Stimulated activated CD4-positive, alpha-beta T cell treated with anti-CD3 and anti-CD28 coated beads, TNF-alpha, amount 100 ng/mL, for 1 hour (primary cell): ENCODE measurements around the gene MRPL28.
A peak's percentile ranks its signal among the peaks of the same experiment; 100 is the strongest.
"Not testable (repeated sequence)": the region's sequence is repeated elsewhere in the genome, so short reads cannot be mapped to it uniquely, and the experiment has no call there.

Source experiments
- DNase-seq, 3 donors: peaks; one replicate each; pipeline ENCODE4 v3.0.0-alpha.2; 2020; ENCODE audit warnings: low read depth in 3 of 3, low spot score in 1 of 3

The MRPL28 gene

DNA sequence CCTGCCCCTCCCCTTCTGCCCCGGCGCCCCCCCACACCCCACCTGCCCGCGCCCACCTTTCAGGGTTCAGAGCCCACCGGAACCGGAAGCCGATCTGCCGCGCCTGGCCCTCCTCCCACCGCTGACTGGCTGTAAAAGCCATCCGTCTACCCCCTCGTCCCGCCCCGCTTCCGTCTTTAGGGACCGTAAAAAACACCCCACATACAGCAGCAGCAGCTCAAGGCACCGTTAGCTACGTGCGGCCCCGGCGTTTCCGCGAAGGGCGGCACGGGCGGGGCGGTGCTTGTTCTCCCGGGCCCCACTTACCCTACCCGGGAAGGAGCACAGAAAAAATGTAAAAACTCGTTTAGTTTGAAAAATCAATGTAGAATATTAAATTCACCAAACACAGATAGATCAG lies at the start of gene MRPL28:
Gene MRPL28 (minus strand): TSS at position 96 of the 400 bp plus-strand sequence. CDS start 320 bp downstream, outside the sequence.
- peak; percentile 87 to 91 (median 87) for DNase-seq

DNA sequence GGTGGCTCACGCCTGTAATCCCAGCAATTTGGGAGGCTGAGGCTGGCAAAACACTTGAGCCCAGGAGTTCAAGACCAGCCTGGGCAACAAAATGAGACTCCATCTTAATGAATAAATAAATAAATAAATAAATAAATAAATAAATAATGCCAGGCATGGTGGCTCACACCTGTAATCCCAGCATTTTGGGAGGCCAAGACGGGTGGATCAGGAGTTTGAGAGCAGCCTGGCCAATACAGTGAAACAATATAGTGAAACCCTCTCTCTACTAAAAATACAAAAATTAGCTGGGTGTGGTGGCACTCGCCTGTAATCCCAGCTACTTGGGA lies 44.8 kb upstream of the MRPL28 start:
- DNase-seq: not testable (repeated sequence)

GRCh38 chr16:414395-415169 lies 44.2 kb upstream of the MRPL28 start:
- no peak for DNase-seq

DNA sequence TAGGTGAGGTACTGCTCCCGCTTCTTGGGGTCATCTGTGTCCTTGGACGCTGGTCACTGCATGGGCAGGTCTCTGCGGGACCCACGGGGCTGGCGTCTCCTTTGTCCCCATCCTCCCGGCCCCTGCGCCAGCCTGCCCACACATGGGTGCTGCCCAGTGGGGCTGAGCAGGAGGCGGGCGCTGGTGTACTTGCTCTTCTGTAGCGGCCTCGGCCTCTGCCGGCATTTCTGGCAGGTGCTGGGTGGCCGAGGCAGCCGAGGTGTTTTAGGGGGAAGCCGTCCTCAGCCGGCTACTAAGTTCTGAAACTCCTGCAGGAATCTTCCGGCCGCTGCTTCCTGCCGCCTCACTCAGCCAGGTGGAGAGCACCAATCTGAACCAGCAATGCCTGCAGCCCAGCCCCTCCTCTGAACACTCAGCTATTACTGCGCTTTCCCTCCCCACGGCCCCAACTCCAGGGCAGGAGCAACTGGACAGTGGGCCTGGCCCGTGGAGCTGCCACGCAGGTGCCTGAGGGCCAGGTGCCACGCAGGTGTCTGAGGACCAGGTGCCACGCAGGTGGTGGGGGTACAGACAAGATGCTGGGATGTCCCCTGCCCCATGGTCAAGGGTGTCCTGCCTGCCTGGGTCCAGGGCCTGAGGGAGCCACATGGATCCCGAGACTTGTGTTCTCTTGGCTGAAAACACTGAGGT lies 41.4 kb upstream of the MRPL28 start:
- no peak for DNase-seq

DNA sequence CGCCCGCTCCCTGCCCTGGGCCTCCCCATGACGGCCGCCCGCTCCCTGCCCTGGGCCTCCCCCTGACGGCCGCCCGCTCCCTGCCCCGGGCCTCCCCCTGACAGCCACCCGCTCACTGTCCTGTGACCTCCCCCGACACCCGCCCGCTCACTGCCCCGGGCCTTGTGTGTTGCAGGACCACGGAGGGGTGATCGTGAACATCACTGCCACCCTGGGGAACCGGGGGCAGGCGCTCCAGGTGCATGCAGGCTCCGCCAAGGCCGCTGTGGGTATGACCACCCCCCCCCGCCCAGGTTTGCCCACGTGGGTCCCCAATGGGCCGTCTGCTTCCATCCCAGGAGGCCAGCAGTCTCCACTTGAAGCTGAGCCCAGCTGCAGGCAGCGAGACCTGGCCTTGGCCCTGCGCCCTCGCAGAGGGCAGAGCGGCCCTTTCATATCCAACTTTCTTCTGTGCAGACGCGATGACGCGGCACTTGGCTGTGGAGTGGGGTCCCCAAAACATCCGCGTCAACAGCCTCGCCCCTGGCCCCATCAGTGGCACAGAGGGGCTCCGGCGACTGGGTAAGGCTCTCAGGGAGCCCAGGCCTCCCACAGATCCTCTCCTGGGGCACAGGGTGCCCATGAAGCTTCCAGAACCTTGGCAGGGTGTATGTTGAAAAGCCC lies 40.3 kb upstream of the MRPL28 start:
- no peak for DNase-seq

GRCh38 chr16:407253-407652 lies 36.9 kb upstream of the MRPL28 start:
- DNase-seq: no peak

GRCh38 chr16:405548-406506 lies 35.5 kb upstream of the MRPL28 start:
- no peak for DNase-seq

GRCh38 chr16:404971-405486 lies 34.7 kb upstream of the MRPL28 start:
- no peak for DNase-seq

DNA sequence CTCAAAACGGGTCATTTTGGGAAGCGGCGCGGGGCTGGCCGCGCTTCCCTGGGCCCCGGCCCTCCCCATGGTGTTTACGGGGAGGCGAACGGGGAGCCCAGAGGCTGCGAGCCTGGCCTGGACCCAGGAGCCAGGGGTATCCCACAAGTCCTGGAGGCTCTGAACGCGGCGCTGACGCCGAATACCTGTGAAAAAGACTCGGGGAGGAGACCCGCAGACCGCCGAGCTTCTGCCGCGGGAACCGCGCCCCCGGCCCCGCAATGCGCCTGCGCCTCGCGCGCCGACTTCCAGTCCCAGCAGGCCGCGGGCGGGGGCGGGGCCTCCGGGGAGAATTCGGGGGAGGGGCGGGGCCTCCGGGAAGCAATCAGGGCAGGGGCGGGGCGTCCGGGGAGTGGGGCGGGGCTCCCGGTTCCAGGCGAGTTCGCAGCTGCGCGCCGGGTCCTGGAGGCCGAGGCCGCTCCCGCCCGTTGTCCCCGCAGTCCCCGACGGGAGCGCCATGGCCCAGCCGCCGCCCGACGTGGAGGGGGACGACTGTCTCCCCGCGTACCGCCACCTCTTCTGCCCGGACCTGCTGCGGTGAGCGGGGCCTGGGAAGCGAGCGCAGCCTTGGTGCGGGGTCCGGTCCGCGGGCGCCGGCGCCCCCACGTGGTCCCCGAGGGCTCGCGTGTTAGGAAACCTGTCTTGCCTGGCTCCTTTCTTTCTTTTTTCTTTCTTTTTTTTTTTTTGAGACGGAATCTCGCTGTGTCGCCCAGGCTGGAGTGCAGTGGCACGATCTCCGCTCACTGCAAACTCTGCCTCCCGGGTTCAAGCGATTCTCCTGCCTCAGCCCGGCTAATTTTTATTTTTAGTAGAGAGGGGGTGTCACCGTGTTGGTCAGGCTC lies 31.4 kb upstream of the MRPL28 start, which contains the start of gene DECR2:
Gene DECR2 (plus strand): TSS at position 418 of the 881 bp plus-strand sequence. CDS start 79 bp downstream, at position 497.
- DNase-seq: peak; percentile 96 to 100 (median 97)

DNA sequence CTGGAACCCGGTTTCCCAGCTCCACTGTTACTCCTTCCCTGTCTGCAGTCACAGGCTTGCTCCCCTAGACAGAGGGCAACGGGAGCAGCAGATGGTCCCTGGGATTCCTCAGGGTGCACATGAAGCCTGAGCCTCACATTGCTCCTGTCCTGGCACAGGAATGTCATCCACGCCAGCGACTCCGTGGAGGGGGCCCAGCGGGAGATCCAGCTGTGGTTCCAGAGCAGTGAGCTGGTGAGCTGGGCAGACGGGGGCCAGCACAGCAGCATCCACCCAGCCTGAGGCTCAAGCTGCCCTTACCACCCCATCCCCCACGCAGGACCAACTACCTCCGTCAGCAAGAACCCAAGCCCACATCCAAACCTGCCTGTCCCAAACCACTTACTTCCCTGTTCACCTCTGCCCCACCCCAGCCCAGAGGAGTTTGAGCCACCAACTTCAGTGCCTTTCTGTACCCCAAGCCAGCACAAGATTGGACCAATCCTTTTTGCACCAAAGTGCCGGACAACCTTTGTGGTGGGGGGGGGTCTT lies 29.8 kb upstream of the MRPL28 start:
- no peak for DNase-seq

DNA sequence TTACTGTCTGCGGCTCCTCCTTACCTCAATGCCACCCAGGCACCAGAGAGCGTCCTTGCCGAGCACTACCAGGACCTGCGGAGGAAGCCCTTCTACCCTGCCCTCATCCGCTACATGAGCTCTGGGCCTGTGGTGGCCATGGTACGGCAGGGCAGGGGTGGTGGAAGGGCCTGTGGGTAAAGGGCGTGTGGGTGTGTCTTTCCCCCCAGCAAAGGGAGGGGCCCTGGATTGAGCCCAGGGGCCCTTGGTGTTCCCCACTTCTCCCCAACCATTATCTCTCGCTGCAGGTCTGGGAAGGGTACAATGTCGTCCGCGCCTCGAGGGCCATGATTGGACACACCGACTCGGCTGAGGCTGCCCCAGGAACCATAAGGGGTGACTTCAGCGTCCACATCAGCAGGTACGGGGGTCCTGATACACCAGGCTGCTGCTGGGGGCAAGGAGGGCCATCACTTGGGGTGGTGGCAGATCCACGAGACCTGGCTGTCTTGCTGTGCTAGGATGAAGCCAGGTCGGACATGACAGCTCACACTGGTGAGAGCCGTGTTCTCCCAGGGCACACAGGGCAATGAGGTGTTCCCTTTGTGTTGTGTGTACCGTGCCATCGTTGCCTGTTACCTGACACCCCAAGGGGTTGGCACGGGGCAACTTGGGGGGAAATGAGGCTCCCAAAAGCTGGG lies 29.1 kb upstream of the MRPL28 start:
- DNase-seq: no peak

GRCh38 chr16:398561-399339 lies 28.4 kb upstream of the MRPL28 start:
- DNase-seq: no peak

DNA sequence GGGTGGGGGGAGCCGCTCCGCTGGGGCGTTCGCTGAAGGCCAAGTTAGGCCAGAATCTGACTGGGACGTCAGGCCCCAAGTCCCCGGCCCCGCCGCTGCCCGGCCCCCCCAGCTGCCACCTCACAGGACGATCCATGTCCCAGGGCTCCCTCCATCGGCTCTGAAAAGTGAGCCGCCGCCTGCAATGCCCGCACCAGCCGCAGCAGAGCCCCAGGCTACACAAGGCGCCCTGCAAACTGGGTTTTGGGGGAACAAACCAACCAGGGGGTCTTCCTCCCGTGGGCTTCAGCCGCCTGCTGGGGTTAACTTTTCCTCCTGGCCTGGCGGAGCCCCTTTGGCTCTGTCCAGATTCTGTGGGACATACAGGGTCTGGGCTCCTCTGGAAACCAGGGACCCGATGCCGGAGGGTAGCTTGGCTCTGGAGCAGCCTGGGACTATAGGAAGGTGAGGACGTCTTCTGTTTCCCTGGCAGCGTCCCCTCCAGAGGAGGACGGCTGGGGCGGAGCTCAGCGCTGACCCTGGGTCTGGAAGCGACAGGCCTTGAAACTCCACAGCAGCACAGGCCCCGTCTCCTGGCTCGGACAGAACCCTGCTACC lies 27.5 kb upstream of the MRPL28 start:
- DNase-seq: no peak

GRCh38 chr16:397135-397661 lies 26.9 kb upstream of the MRPL28 start, which contains the start of gene NME4:
Gene NME4, plus strand, starts transcription at chr16:397199. Its CDS starts 24 bp downstream, at chr16:397223.
- DNase-seq: no peak

DNA sequence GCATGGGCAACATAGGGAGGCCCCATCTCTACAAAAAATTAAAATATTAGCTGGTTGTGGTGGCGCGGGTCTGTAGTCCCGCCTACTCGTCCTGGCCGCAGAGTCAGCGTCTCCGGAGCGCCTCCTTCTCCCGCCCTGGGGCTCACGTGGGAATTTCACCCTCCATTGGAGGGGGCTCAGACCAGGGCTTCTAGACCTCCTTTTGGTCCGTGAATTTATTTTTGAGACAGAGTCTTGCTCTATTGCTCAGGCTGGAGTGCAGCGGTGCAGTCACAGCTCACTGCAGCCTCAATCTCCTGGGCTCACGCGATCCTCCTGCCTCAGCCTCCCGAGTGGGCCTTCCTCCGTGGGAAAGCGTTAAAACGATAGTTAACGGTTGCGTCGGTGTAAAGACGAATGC lies 26.3 kb upstream of the MRPL28 start:
- no peak for DNase-seq

DNA sequence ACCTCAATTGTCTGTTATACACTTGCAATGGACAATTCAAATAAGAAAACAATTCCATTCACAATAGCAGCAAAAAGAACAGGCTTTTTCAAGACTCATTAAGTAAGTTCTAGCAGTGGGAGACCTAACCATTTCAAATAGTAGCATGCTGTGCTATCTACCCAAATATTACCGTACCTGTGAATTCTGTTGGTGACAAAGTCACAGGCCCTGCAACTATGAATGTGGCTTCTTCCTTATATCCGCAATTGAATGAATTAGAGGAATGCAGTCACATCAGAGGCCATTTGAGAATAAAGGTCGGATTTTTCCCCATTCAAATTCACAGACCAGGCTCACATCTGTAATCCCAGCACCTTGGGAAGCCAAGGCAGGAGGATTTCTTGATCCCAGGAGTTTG lies 25.9 kb upstream of the MRPL28 start:
- DNase-seq: no peak

DNA sequence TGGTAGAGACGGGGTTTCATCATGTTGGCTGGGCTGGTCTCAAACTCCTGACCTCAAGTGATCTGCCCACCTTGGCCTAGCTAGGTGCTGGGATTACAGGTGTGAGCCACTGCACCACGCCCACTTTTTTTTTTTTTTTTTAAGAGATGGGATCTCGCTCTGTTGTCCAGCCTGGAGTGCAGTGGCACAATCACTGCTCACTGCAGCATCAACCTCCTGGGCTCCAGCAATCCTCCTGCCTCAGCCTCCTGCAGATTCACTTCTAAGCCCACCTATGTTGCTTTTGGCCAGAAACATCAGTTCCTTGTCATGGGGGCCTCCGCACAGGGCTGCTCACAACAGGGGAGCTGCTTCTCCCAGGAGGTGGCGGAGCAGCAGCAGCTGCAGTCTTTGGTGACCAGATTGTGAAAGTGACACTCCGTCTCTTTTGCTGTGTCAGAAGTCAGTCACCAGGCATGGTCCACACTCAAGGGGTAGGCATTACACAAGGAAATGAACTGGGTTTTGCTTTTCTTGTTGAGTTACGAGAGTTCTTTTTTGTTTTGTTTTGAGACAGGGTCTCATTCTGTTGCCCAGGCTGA lies 22.2 kb upstream of the MRPL28 start:
- DNase-seq: no peak
